ENCODE measurements around the gene FBLN2.
"Not testable (repeated sequence)": the region's sequence is repeated elsewhere in the genome, so short reads cannot be mapped to it uniquely, and the experiment has no call there.

The FBLN2 gene

DNA sequence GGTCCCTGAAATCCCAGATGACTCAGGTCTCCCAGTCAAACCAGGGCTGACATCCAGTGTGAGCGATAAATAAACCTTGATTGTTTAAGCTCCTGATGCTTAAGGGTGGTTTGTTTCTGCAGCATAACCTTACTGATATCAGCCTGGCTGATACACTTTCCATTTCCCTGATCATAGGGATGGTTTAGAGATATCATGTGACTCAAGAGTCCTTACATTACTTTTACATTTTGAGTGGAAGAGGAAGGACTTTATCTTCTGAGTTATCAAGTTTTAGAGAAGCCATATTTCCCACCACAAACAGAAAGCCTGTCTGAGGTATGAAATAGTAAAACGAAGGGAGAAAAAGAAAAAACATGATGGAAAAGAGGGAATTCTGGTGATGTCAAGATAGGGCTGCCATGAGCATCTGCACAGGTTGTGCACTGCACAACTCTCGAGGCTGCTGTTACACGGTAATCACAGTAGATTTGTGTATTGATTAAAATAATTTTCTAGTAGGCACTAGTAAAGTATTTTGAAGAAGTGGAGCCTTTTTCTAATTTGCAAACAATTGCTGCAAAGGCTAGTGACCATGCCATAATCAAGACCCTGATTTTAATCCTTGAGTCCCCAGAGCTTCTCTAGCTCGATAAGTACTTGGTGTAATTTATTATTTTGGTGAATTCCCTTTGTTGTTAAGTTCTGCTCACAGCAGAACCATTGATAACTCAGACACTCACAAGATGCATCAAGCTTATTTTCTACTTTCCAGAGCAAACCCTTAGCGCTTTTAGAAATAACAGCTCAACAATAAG, 34.1 kb upstream of the FBLN2 start:
- no peak for DNase-seq

- DNase-seq, result no peak
These were observed 32.9 kb upstream of the FBLN2 start for GRCh38 chr3:13515786-13516759.

GRCh38 chr3:13516760-13517135, 32.2 kb upstream of the FBLN2 start:
- DNase-seq, result no peak

GRCh38 chr3:13517253-13517977, 31.5 kb upstream of the FBLN2 start:
- no peak for DNase-seq

DNA sequence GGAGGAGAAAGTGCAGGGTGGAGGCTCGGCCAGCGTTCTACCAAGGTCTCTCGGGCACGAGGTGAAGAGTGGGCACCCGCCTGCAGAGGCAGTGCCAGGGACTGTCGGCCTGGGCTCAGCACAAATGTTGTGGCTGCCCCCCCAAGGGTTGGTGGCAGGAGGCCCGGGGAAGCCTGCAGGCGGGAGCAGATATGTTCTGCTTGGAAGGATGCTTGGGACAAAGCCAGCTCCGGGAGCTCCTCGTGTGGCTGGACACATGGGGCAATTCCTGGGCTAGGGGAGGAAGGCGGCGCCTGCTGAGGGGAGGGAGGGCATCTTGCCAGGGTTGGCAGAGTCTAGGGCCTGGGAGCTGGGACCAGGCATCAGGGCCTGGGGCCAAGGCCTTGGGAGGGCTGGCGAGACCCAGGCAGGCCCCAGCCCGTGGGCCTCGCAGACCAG, 30.4 kb upstream of the FBLN2 start:
- DNase-seq, result no peak

DNA sequence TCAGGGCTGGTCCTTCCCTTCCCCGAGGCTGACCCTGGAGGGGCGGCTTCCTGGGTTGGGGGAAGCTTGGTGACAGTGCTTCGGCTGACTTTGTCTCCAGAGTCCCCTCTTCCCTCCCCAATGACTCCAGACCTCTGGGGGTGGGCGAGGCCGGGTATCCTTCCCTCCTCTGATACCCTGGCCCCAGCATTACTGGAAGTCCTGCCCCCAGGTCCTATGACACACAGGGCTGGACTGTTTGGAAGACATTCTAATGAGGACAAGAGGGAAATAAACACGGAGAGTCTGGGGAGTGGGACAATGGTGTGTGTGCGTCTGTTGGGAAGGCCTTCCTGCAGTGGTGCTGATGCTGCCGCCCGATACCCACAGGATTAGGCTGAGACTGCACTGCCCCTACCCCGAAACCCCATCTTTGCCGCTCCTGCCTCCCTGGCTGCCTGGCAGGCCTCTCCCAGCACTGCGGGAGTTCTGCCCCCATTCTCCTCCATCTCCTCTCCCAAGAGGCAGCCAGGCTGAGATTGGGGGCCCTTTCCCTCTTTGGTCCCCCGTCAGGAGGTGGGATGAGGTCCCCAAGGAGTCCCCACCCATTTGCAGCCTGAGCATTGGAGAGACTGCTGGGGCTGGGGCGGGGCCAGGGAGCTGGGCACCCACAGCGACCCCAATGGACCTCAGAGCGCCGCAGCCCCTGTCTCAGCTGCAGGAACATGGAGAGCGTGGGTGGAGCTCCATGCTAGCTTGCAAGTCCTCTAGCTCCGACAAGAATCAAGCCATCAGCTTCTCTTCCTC, 29.7 kb upstream of the FBLN2 start:
- no peak for DNase-seq

- no peak for DNase-seq
These were observed 28.5 kb upstream of the FBLN2 start for GRCh38 chr3:13520326-13520880.

DNA sequence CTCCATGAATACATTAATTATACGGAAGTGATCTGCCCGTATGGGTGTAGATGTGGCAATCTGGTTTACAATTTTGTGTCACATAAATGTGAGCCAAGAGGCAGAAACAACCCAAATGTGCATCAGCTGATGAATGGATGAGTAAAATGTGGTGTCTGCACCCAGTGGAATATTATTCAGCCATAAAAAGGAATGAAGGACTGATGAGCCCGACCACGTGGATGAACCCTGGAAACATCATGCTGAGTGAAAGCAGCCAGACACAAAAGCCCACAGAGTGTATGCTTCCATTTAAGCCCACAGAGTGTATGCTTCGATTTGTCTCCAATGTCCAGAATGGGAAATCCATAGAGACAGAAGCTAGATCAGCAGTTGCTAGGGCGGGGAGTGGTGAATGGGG, 27.6 kb upstream of the FBLN2 start:
- DNase-seq, result no peak

GRCh38 chr3:13521749-13522148, 27.2 kb upstream of the FBLN2 start:
- DNase-seq, result not testable (repeated sequence)

DNA sequence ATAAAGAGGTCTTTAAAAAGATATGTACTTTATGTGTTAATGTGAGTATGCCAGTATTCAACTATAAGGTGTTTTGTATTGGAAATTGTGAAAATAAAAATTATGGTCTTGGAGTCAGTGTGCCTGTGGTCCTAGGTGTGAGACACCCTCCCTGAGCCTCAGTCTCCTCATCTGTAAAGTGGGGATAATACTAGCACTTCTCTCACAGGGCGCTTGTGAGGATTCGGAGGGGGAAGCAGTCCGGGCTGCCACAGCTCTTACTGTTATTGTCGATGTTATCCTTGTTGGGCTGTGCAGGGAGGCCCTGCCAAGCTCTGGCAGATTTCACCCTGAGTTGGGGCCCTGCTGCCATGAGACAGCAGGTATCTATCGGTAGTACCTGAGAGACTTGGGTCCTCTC, 26.7 kb upstream of the FBLN2 start:
- no peak for DNase-seq

DNA sequence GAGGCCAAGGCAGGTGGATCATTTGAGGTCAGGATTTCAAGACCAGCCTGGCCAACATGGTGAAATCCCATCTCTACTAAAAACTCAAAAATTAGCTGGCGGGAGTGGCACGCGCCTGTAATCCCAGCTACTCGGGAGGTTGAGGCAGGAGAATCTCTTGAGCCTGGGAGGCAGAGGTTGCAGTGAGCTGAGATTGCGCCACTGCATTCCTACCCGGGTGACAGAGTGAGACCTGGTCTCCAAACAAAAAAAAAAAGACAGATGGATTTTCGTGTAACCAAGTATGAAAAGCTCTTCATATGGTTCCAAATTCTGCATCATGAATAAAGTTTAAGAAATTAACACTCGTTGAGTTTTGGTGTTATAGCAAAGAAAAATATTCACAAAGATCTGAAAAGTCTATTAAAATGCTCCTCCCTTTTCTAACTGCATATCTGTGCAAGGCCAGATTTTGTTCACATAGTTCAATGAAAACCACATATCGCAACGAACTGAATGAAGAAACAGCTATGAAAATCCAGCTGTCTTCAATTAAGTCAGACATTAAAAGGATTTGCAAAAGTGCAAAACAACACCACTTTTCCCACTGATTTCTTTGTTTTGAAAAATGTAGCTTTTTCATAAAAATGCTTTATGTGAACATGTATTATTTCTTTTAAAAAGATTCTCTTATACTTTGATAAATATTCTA, 23.8 kb upstream of the FBLN2 start:
- DNase-seq, result peak; percentile 39

DNA sequence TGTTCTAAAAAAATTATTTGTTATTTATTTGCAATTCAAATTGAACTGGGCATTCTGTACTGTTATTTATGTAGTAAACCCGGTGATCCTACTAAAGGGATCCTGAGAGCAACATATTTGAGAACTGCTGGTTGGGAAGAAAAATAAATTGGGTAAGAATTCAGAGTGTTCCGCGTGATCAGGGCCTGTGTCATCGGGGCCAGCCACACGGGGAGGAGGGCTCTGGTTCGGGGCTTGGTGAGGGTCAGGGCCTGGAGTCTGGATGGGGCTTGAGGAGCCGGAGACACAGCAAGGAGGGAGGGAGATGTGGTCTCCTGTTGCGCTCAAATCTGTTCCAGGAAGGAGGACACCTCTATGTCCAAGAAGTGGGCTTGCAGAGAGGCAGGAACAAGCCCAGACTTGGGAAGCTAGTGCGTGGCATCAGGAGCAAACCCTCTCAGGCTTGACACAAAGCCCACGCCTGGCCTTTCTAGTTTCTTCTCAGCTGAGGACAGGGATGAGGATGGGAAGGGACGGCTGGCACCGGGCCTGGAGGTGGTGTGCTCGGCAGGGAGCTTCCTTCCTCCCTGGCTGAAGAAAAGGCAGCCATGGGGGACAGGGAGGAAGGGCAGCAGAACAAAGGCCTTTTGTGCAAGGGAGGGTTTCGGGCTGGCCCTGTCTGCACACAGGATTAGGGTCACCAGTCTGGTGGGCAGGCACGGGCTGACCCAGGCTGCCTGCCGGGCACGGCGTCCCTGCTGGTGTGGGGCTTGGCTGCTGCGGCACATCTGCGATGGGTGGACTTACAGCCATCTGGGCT, 22.9 kb upstream of the FBLN2 start:
- DNase-seq, result peak; percentile 75

GRCh38 chr3:13526626-13526949, 22.3 kb upstream of the FBLN2 start:
- DNase-seq, result no peak

DNA sequence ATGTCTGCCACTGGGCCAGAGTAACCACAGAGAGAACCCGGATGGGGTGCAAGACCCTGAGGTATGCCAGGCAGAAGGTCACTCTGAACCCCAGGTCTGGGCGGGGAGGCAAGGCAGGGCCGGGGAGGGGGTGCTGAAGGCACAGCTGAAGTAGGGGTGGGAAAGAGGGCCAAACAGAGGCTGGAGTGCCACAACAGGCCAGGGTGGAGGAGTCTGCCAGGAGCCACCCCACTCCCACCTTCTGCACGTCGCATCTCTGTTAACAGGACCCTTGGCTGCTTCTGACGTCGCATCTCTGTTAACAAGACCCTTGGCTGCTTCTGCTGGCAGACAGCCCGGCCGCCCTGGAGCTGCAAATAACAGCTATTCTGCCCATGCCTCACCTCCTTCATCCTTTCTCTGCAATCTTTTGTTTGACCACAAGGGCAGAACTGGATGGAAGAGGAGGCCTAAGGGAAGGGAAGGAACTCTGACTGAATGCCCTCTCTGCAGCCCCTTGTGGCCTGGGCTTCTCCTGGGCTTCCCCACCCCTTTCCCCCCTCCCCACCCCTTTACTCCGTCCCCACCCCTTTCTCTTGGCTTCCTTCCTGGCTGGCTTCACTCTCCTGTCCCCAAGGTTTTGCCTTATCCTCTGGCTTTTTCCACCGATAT, 20.6 kb upstream of the FBLN2 start:
- peak; percentile 72 for DNase-seq

GRCh38 chr3:13529196-13530112, 19.5 kb upstream of the FBLN2 start:
- DNase-seq, result no peak

DNA sequence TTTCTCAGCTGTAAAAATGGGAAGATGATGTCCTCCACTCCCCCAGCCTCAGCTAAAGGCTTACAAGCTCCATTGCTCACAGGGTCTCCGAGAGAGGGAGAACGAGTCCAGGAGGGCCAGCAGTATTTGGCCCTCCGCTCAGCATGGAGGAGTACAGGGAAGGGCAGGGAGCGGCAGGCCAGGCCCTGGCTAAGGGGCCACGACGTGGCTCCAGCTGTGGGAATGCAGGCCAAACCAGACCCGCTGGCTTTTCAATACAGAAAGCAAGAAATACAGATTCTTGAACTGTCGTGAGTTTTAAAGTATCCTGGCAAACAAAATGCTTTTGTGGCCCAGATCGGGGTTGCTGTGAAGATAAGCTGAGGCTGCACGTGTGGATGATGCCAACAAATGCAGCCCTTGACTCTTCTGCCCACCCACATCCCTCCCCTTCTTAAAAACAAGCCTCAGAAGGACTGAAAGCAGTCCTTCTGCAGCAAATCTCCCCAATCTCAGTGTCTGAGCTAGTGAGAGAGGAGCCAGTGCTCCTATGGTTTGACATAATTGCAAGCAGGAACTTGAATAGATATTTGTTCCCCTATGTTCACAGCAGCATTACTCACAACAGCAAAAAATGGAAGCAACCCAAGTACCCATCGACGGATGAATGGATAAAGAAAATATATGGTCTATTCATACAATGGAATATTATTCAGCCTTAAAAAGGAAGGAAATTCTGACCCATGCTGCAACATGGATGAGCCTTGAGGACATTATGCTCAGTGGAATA, 18.5 kb upstream of the FBLN2 start:
- no peak for DNase-seq

DNA sequence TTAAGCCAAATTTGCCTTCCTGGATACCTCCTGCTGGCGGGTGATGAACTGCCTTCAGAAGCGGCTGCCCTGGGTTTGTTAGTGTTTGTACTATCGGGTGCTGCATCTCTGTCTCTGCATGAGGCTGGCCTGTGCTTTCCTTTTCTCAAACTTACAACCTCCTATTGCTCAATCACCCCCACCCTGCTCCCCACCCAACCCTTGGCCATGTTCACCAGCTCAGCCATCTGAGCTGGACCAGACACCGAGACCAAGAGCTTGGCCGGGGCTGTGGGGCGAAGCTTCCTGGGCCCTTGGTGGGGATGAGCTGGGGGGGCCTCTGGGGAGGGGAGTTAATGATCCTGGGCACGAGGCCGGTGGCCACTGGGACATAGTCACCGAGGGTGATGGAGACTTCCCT, 16.8 kb upstream of the FBLN2 start:
- no peak for DNase-seq

DNA sequence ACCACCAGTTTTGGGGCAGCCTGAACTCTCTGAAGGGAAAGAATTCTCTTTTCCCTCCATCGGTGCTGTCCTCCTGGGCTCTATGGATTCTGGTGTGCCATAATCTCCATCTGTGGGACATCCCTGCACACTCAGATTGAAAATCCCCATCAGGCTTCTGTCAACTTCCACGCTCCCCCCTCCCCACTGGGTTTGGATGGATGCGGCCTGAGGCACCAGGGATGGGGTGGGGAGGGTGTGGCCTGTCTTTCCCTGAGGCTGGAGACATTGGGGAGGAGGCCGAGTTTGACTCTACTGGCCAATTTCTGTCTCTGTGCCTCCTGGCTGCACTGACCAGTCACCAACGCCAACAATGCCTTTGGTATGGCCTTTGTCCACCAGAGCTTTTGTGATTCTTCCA, 16.3 kb upstream of the FBLN2 start:
- no peak for DNase-seq
